Measurements from ENCODE around the gene NOS3. TPM values are rescaled to one million over a fixed set of nuclear protein-coding genes. Genes with fewer than 3 reads are reported as not detected.

The NOS3 gene
- total and polyA plus RNA-seq, 10 donors, result 11.9 to 455 (median 164) TPM

GRCh38 chr7:151018421-151019129 is 27.8 kb downstream of the NOS3 start:
- TF ChIP-seq CTCF (IDR thresholded peaks at IDR 0.05 in 8 of 11, conservative IDR thresholded peaks at IDR 0.05 in 3 of 11), result peak in 4 of 11 experiments; percentile 12 to 53 (median 24)
- no peak for TF ChIP-seq POLR2A (IDR thresholded peaks at IDR 0.05)
- peak in 1 of 3 donors; percentile 50 for TF ChIP-seq POLR2AphosphoS5 (IDR thresholded peaks at IDR 0.05)
- intact Hi-C loops (cut with DNase I; ENCODE audit: low total_unique reads), result no loop called here
- H3K4me1 ChIP-seq, result peaks cover 16 to 61% (median 45%) of the 10 kb centered on the region in 6 donors
- WGBS, 5 donors, result 2 to 7% (median 2%) methylated on average over 60 to 82 of the region's 82 CpGs
- peak overlapping the region in 2 of 8 donors; percentile 37 to 45 for H3K27ac ChIP-seq
- H3K9me3 ChIP-seq, result no peaks in the 10 kb centered on the region
- H3K4me3 ChIP-seq, result peak overlapping the region; percentile 4 to 67 (median 33)
- no peak for DNase-seq
- peaks cover 0 to 18% (median 0%) of the 10 kb centered on the region in 6 donors for H3K36me3 ChIP-seq
- H3K27me3 ChIP-seq (replicated peaks in 1 of 7), result peaks cover 0 to 62% (median 25%) of the 10 kb centered on the region in 7 donors

- no peaks in the 10 kb centered on the region for H3K9me3 ChIP-seq
- H3K27me3 ChIP-seq (replicated peaks in 1 of 7), result peaks cover 0 to 62% (median 25%) of the 10 kb centered on the region in 7 donors
- H3K4me1 ChIP-seq, result peaks cover 16 to 56% (median 40%) of the 10 kb centered on the region in 6 donors
- intact Hi-C loops (cut with DNase I; ENCODE audit: low total_unique reads), result no loop called here
- H3K36me3 ChIP-seq, result peaks cover 0 to 13% (median 0%) of the 10 kb centered on the region in 6 donors
- H3K4me3 ChIP-seq, result peak overlapping the region; percentile 4 to 67 (median 33)
- H3K27ac ChIP-seq, result no peak overlapping the region
- WGBS, 5 donors, result 14 to 41% (median 20%) methylated on average over 5 to 20 of the region's 20 CpGs
- no peak for DNase-seq
- TF ChIP-seq CTCF (IDR thresholded peaks at IDR 0.05 in 8 of 11, conservative IDR thresholded peaks at IDR 0.05 in 3 of 11) (no peak), POLR2AphosphoS5 (IDR thresholded peaks at IDR 0.05) (no peak), POLR2A (IDR thresholded peaks at IDR 0.05) (no peak)
These were observed 28.3 kb downstream of the NOS3 start for GRCh38 chr7:151019130-151019447.

GRCh38 chr7:151020231-151020630 is 29.4 kb downstream of the NOS3 start:
- Histone ChIP-seq H3K4me3 (no peak overlapping the region), H3K27me3 (replicated peaks in 1 of 7) (peaks cover 0 to 63% (median 25%) of the 10 kb centered on the region in 7 donors), H3K9me3 (no peaks in the 10 kb centered on the region), H3K27ac (no peak overlapping the region), H3K4me1 (peaks cover 16 to 44% (median 29%) of the 10 kb centered on the region in 6 donors), H3K36me3 (peaks cover 0 to 2% (median 0%) of the 10 kb centered on the region in 6 donors)
- no peak for DNase-seq
- intact Hi-C loops (cut with DNase I; ENCODE audit: low total_unique reads), result no loop called here
- TF ChIP-seq CTCF (IDR thresholded peaks at IDR 0.05 in 8 of 11, conservative IDR thresholded peaks at IDR 0.05 in 3 of 11), result no peak
- no peak for TF ChIP-seq POLR2AphosphoS5 (IDR thresholded peaks at IDR 0.05)
- TF ChIP-seq POLR2A (IDR thresholded peaks at IDR 0.05), result no peak
- 50 to 74% (median 69%) methylated on average over 7 of the region's 7 CpGs for WGBS, 5 donors

GRCh38 chr7:151023232-151023631 is 32.4 kb downstream of the NOS3 start:
- WGBS, 5 donors, result 73 to 88% (median 75%) methylated on average over 9 to 10 of the region's 10 CpGs

More at GRCh38 chr7:151023232-151023631, 32.4 kb downstream of the NOS3 start:
- intact Hi-C loops (cut with DNase I; ENCODE audit: low total_unique reads), result no loop called here
- no peak overlapping the region for H3K4me3 ChIP-seq
- H3K27ac ChIP-seq, result no peak overlapping the region
- no peak for DNase-seq
- H3K9me3 ChIP-seq, result no peaks in the 10 kb centered on the region
- H3K27me3 ChIP-seq (replicated peaks in 1 of 7), result peaks cover 0 to 55% (median 22%) of the 10 kb centered on the region in 7 donors
- TF ChIP-seq CTCF (IDR thresholded peaks at IDR 0.05 in 8 of 11, conservative IDR thresholded peaks at IDR 0.05 in 3 of 11) (no peak), POLR2AphosphoS5 (IDR thresholded peaks at IDR 0.05) (no peak), POLR2A (IDR thresholded peaks at IDR 0.05) (no peak)
- no peaks in the 10 kb centered on the region for H3K36me3 ChIP-seq
- peaks cover 12 to 23% (median 22%) of the 10 kb centered on the region in 6 donors for H3K4me1 ChIP-seq

Measured in spleen (tissue), 11 donors.